IgD-negative memory B cell (primary cell): ENCODE results near the gene RAB11FIP3. TPM values are rescaled to one million over a fixed set of nuclear protein-coding genes. Genes with fewer than 3 reads are reported as not detected.

Experiments
- H3K27ac Mint-ChIP-seq, 3 donors: one replicate each; pipeline ENCODE4 v1.8.0; 2020 to 2022; ENCODE audit warnings: mild to moderate bottlenecking in 3 of 3, mixed read lengths in 3 of 3, moderate library complexity in 1 of 3
- H3K27me3 Mint-ChIP-seq: one replicate; pipeline ENCODE4 v1.8.0; 2021; ENCODE audit warnings: mixed read lengths
- H3K36me3 Mint-ChIP-seq: one replicate; pipeline ENCODE4 v1.8.0; 2020; ENCODE audit warnings: mild to moderate bottlenecking, mixed read lengths
- H3K4me1 Mint-ChIP-seq, 3 donors: one replicate each; pipeline ENCODE4 v1.8.0; 2020 to 2022; ENCODE audit warnings: mixed read lengths in 3 of 3, mild to moderate bottlenecking in 1 of 3
- H3K4me3 Mint-ChIP-seq, 4 donors: one replicate each; pipeline ENCODE4 v1.8.0; 2020 to 2022; ENCODE audit warnings: mild to moderate bottlenecking in 4 of 4, mixed read lengths in 4 of 4, moderate library complexity in 3 of 4
- H3K9me3 Mint-ChIP-seq, 3 donors: one replicate each; pipeline ENCODE4 v1.8.0; 2020 to 2021; ENCODE audit warnings: mixed read lengths in 3 of 3, mild to moderate bottlenecking in 1 of 3
- polyA plus RNA-seq: library from polyadenylated mRNA; unstranded; fragments of 300-500 nt; fragmentation: Illumina TruSeq; gene quantifications from one replicate; pipeline ENCODE4 v1.2.3, GENCODE V29; 2021

The RAB11FIP3 gene
- polyA plus RNA-seq, 1 donor from 2014 or later: 1.9 TPM

DNA sequence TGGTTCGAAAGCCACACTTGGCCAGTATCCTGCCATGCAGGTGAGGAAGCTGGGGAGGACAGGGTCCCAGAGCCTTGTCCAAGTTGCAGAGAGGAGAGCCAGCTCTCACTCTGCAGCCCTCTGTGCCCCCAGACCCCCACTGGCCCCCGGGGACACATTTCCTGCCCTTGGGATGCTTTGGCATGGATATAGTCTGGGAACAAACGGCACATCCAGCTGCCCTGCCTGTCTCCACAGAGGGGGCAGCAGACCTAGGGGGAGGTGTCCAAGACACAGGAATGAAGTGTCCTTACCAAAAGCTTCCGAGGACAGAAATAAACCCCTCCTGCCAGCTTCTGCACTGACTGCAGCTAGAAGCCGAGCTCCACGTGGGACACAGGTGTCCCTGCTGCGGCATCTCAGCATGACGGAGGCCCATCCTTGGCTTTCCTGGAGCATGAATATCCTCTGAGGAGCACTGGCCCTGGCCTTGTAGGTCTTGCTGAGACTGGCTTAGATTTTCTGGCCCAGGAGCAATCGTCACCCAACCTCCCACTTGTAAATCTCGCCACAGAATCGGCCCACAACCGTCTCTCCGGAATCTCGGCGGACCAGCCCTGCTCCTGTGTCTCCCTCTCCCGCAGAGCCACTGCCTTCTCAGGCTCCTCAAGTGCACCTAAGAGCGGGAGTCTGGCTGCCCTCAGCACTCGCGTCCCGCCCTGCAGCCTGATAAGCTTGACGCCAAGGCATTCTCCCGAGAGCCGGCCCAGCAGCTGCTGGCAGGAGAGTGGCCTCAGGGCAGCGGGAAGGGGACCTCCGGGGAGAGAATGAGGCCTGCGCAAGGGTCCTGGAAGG lies 100.9 kb downstream of the RAB11FIP3 start:
- H3K4me3 Mint-ChIP-seq: peak overlapping the region; percentile 81 to 94 (median 89)
- H3K27me3 Mint-ChIP-seq: no peaks in the 10 kb centered on the region
- no peaks in the 10 kb centered on the region for H3K9me3 Mint-ChIP-seq
- peak overlapping the region; percentile 18 to 88 (median 76) for H3K27ac Mint-ChIP-seq
- no peaks in the 10 kb centered on the region for H3K36me3 Mint-ChIP-seq
- peaks cover 9 to 19% (median 15%) of the 10 kb centered on the region in 3 donors for H3K4me1 Mint-ChIP-seq

DNA sequence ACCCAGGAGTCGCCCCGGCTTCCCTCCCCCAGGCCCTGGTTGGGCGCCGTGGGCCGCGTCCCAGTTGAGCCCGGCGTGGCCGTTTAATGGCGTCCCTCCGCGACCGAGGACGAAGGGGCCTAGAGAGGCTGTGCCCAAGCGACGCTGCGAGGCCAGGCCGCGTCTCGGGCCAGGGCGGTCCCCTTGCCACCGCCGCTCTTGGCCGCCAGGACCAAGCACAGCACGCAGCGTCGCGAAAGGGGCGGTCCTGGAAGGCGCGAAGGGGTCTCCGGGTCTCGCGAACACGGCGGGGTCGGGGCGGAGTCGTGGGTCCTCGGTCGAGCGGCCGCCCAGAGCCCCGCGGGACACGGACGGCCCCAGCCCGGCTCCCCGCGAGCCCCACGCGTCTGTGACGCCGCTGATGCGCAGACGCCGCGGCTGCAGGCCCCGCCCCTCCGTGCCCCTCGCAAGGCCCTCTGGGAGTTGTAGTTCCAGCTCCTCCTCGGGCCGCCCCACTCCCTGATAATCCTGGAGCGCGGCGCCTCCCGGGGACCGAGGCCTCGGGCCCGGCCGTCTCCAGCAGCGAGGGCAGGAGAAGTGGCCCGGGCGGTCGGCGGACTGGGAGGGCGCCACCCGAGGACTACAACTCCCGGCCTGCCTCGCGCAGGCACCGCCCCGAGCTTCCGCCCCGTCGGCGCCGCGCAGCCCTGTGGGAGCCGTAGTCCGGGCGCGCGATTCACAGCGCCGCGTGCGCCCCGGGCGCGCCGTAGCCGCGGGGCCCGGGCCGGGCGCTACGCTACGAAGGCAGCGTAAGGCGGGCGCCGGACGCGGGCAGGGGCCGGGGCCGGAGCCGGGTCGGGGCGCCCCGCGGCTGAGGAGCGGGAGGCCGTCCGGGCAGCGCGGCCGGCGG lies 101.8 kb downstream of the RAB11FIP3 start, which contains the start of gene CAPN15:
CAPN15 (plus strand) TSS at position 698 of the 889 bp plus-strand sequence. CDS start 19,127 bp downstream, outside the sequence.
- peak within 1 kb of the TSS; percentile 86 to 88 (median 88) for H3K27ac Mint-ChIP-seq
- peaks cover 9 to 19% (median 15%) of the 10 kb centered on the region in 3 donors for H3K4me1 Mint-ChIP-seq
- H3K36me3 Mint-ChIP-seq: no peaks in the 10 kb centered on the region
- no peaks in the 10 kb centered on the region for H3K9me3 Mint-ChIP-seq
- no peaks in the 10 kb centered on the region for H3K27me3 Mint-ChIP-seq
- peak within 1 kb of the TSS; percentile 86 to 95 (median 94) for H3K4me3 Mint-ChIP-seq

DNA sequence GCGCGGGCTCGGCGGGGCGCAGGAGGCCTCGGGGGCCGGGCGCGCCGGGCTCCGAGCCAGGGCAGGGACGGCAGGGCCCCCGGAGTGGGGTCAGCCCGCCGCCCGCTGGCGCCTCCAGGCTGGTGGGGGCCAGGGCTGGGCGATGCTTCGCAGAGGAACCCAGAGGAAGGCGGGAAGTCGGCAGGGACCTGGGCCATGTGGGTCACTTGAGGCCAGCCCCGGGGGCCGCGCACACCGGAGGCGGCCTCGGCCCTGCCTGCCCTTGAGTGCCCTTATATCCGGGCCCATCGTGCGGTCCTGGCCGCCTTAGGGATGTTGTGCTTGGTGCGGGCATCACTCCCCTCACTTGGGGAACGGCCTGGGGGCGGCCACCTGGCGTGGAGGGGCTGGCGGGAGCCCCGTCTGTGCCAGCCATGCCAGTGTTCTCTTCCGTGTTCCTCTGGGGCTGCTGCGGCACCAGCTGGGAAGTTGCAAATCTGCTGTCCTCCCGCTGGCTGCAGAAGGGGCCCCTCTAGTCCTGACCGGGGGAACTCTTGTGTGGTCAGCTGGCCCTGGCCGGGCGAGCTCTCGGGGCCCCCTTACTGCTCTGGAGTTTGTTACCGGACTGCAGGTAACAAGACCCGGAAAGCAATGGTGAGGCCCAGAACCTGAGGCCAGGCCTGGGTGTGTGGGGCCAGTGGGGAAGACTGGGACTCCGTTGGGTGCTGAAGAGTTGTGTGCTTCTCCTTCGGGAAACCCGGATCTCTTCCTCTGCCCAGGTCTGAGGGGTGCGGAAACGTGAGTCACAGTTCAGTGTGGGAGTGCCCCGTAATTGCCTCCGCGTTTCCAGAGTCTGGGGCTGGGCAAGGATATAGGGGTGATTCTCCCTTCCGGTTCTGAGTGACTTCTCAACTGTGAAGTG lies 102.9 kb downstream of the RAB11FIP3 start:
- H3K4me1 Mint-ChIP-seq: peaks cover 9 to 17% (median 15%) of the 10 kb centered on the region in 3 donors
- H3K4me3 Mint-ChIP-seq: peak overlapping the region; percentile 86 to 95 (median 94)
- peak overlapping the region; percentile 76 to 88 (median 86) for H3K27ac Mint-ChIP-seq
- H3K9me3 Mint-ChIP-seq: no peaks in the 10 kb centered on the region
- no peaks in the 10 kb centered on the region for H3K27me3 Mint-ChIP-seq
- H3K36me3 Mint-ChIP-seq: no peaks in the 10 kb centered on the region

DNA sequence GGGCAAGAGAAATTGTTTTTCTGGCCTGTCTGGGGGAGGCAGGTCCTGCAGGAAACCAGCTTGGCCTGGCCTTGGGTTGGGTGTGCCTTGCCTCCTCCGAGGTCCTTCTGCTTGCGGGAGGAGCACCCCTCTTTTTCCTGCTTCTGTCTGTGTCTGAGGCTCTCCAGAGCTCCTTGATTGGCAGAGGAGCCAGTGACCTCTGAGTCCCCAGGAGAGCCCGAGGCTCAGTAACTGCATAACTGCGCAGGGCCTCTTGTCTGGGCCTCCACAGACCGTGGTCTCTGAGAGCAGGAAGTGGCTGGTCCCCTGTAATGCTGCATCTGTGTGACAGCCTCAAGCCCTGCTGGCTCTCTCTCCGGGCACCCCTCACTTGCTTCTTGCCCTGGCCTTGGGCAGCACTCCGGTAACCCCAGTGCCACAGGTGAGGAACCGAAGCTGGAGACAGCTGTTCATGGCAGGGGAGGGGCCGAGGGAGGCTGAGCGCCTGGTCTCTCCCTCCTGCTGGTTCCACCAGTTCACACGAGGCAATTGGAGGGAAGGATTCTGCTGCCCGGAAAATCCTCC lies 103.6 kb downstream of the RAB11FIP3 start:
- H3K36me3 Mint-ChIP-seq: no peaks in the 10 kb centered on the region
- H3K4me3 Mint-ChIP-seq: peak overlapping the region; percentile 86 to 95 (median 94)
- peaks cover 9 to 17% (median 15%) of the 10 kb centered on the region in 3 donors for H3K4me1 Mint-ChIP-seq
- H3K27ac Mint-ChIP-seq: peak overlapping the region; percentile 47 to 86 (median 76)
- H3K9me3 Mint-ChIP-seq: no peaks in the 10 kb centered on the region
- H3K27me3 Mint-ChIP-seq: no peaks in the 10 kb centered on the region

DNA sequence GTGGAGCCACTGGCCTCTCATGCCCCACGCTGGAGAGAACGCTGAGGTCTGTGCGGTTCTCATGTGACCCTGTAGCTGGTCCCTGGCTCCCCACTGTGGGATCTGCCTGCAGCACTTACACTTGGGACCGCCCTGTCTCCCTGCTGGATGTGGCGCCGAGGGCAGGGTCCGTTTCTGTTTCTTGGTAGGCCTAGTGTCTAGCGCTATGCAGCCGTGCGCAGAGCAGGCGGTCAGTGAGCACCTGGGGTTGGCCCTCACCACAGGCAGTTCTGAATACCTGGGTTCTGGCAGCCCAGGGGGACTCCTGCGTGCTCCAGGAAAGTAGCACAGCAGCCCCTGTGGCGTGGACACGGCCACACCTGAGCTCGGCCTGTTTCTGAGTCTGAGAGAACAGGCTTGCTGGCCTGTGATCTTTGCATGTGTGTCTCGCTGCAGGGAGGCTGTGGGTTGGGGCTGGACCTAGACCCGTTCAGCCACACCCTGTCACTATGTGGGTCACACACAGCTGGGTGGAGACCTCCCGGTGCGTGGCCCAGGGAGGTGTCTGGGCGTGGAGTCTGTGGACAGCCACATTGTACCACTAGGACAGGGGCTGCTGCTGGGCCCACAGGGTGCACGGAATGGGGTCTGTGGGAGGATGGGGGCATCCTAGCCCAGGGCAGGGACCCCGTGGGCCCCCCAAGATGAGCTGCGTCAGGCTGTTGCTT lies 104.8 kb downstream of the RAB11FIP3 start:
- peak overlapping the region; percentile 66 to 95 (median 94) for H3K4me3 Mint-ChIP-seq
- no peak overlapping the region for H3K27ac Mint-ChIP-seq
- H3K9me3 Mint-ChIP-seq: no peaks in the 10 kb centered on the region
- no peaks in the 10 kb centered on the region for H3K36me3 Mint-ChIP-seq
- H3K4me1 Mint-ChIP-seq: peaks cover 9 to 17% (median 14%) of the 10 kb centered on the region in 3 donors
- no peaks in the 10 kb centered on the region for H3K27me3 Mint-ChIP-seq

DNA sequence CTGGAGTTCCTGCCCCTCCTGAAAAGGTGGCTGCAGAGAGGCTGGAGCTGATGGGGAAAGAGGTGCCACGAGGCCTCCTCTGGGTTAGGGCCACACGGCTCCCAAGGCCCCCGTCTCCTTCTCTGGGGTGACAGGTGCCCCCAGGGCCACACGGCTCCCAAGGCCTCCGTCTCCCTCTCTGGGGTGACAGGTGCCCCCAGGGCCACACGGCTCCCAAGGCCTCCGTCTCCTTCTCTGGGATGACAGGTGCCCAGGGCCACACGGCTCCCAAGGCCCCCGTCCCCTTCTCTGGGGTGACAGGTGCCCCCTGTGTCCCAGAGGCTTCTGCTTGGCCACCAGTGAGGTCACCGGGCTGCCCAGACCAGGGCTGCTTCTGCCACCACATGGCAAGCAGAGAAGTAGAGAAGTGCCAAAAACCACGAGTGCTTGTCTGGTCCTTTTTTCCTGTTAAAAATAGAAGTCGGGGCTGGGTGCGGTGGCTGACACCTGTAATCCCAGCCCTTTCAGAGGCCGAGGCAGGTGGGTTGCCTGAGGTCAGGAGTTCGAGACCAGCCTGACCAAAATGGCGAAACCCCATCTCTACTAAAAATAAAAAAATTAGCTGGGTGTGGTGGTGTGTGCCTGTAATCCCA lies 106.2 kb downstream of the RAB11FIP3 start:
- H3K4me3 Mint-ChIP-seq: peak overlapping the region in 1 of 4 donors; percentile 30
- H3K27ac Mint-ChIP-seq: no peak overlapping the region

DNA sequence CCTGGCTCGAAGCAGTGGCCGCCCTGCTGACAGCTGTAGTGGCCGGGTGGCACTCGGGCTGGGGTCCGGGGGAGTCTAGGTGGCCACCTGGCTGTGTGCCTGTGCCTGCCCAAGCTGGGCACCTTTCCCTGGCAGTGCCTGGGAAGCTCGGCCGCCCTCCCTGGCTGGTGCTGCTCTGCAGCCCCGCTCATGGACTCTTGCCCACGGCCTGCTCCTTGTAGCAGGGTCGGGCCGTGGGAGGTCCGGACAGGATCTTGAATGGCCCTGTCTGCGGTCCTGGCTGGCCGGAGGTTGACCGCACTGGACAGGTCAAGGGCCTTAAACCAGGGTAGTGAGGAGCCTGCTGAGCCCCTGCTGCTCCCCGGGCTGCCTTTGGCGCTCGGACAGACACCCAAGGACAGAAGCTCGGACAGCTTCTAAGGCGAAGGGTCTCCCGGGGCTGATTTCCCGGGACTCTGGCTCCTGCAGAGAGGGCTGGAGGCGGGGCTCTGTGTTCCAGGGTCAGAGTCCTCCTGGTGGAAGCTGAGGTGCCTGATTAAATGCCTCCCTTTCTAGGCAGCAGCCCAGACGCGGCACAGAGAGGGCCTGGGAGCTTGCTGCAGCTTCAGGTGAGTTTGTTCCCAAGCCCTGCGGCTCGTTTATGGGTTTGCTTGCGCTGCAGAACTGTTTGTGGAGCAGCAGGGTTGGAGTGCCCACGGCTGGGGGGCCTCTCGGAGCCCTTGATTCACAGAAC lies 108.1 kb downstream of the RAB11FIP3 start:
- no peaks in the 10 kb centered on the region for H3K9me3 Mint-ChIP-seq
- H3K27ac Mint-ChIP-seq: no peak overlapping the region
- H3K27me3 Mint-ChIP-seq: no peaks in the 10 kb centered on the region
- peaks cover 0 to 5% (median 5%) of the 10 kb centered on the region in 3 donors for H3K4me1 Mint-ChIP-seq
- H3K4me3 Mint-ChIP-seq: no peak overlapping the region
- no peaks in the 10 kb centered on the region for H3K36me3 Mint-ChIP-seq

More for the DNA sequence above, 106.2 kb downstream of the RAB11FIP3 start:
- no peaks in the 10 kb centered on the region for H3K27me3 Mint-ChIP-seq
- peaks cover 1 to 7% (median 6%) of the 10 kb centered on the region in 3 donors for H3K4me1 Mint-ChIP-seq
- no peaks in the 10 kb centered on the region for H3K9me3 Mint-ChIP-seq
- H3K36me3 Mint-ChIP-seq: no peaks in the 10 kb centered on the region

DNA sequence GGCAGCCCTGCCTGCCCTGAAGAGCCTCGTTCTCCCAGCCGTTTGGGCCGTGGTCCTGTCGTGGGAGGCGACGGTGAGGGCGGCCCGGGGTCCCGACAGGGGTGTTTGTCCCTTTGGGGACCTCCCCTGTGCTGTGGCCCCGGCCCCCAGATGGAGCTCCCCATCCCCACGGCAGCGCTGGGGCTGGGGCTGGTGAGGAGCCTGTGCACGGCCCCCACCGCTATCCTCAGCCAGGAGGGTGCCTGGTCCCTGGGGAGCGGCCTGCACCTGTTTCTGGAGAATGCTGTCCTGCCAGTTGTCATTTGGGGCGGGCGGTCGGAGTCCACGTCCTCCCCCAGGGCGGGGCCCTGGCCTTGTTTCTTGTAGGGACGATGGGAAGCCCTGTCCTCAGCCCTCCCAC lies 108.7 kb downstream of the RAB11FIP3 start:
- Mint-ChIP-seq H3K36me3 (no peaks in the 10 kb centered on the region), H3K9me3 (no peaks in the 10 kb centered on the region), H3K27ac (no peak overlapping the region)

DNA sequence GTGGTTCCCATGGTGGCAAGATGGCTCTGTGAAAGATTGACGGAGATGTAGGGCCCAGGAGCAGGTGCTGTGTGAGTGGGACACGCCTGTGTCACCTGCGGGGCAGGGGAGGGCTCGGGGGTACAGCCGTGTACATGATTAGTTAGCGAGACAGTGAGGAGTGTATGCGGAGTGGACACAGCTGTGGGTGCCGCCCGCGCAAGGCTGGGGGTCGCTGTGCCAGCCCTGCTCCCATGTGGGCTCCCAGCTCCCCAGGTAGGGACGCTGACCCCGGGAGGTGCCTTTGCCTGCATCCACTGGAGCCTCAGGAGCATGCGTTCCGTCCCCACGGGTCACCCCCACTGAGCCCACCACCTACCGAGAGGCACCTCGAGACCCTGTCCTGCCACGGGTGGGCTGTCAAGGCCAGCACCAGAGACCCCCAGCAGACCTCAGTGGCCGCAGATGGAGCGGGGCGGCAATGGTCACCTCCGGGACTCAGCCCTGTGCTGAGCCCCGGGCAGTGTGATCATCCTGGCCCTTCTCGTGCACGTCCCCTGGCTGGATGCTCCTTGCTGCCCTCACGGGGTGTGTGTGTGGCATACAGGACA lies 109.5 kb downstream of the RAB11FIP3 start:
- H3K9me3 Mint-ChIP-seq: no peaks in the 10 kb centered on the region
- no peak overlapping the region for H3K4me3 Mint-ChIP-seq
- H3K27me3 Mint-ChIP-seq: no peaks in the 10 kb centered on the region
- no peak overlapping the region for H3K27ac Mint-ChIP-seq
- no peaks in the 10 kb centered on the region for H3K36me3 Mint-ChIP-seq
- peaks cover 0 to 2% (median 0%) of the 10 kb centered on the region in 3 donors for H3K4me1 Mint-ChIP-seq

More for the DNA sequence above, 108.7 kb downstream of the RAB11FIP3 start:
- no peaks in the 10 kb centered on the region for H3K27me3 Mint-ChIP-seq
- peaks cover 0 to 5% (median under 1%) of the 10 kb centered on the region in 3 donors for H3K4me1 Mint-ChIP-seq
- no peak overlapping the region for H3K4me3 Mint-ChIP-seq

DNA sequence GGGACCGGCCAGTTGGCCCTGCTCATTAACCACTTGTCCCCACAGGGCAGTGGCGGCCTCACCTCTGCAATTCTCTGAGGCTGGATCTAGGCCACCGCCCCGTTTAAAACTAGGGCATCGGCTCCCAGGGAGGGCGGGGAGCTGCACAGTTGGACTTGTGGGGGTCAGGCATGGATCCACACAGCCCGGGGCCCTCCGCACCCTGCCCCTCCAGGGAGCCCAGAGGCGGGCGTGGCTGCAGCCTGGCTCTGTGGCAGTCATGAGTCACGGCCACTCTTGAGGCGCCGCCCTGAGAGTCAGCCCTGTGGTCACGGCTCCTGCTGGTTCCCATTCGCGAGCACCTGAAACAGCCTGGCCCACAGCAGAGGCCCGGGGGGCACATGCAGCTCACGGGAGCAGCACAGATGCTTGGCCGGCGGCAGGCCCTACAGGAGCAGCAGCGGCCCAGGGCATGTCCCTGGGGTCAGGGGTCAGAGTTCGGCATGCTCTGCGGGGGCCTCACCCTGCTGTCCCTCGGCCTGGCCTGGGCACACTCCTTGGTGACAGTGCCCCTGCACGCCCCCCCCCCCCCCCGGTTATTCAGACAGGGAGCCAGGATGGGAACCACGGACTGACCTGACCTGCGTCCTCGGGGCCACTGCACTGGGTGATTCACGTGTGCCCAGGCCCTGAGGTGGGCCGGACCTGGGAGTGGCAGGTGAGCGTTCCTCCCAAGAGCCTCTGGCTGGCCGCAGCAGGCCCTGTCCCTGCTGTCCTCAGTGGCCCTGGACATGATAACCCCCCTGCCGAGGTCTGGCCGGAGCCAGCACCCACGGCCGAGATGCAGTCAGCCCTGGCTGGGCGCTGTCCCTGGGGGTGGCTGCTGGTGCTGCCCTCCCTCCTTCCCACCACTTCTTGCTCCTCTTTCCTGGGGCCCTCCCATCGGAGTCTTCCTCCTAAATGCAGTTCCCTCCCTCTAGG lies 110.3 kb downstream of the RAB11FIP3 start:
- Mint-ChIP-seq H3K36me3 (no peaks in the 10 kb centered on the region), H3K4me3 (no peak overlapping the region), H3K27me3 (no peaks in the 10 kb centered on the region), H3K4me1 (no peaks in the 10 kb centered on the region), H3K27ac (no peak overlapping the region), H3K9me3 (no peaks in the 10 kb centered on the region)

DNA sequence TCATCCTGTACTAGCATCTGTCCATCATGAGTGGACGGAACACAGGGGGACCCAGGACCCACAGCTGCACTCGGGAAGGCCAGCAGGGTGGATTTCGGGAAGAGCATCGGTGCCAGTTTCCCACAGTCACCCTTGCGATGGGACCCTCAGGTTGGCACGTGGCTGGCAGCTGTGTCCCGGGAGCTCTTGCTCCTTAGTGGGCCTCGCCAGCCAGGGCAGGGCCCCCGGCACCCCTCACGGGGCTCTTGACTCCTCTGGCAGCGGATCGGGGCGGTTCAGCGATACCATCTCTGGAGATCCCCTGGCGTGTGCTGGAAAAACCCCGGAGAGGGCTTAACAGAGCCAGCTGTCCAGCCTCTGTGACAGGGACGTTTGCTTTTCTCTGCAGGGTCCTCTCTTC lies 111.3 kb downstream of the RAB11FIP3 start:
- Mint-ChIP-seq H3K9me3 (no peaks in the 10 kb centered on the region), H3K36me3 (no peaks in the 10 kb centered on the region), H3K4me1 (no peaks in the 10 kb centered on the region), H3K4me3 (no peak overlapping the region), H3K27me3 (no peaks in the 10 kb centered on the region), H3K27ac (no peak overlapping the region)
